Loucy (cell line): ENCODE data around the gene AGO3.
"Not testable (repeated sequence)": the region's sequence is repeated elsewhere in the genome, so short reads cannot be mapped to it uniquely, and the experiment has no call there.

ENCODE experiments used
- H2AFZ ChIP-seq: fragments of 200-600 bp; sonication (generic); 2 replicates; pipeline ENCODE4 v1.6.0; 2016; ENCODE audit warnings: antibody characterized with exemption, mild to moderate bottlenecking, low read length, moderate library complexity
- H3F3A ChIP-seq: fragments of 200-600 bp; 2 replicates; pipeline ENCODE4 v1.6.0; 2016; ENCODE audit warnings: antibody characterized with exemption, low read depth, mild to moderate bottlenecking
- H3K27me3 ChIP-seq: fragments of 200-600 bp; sonication (generic); 2 replicates; pipeline ENCODE4 v1.6.1; 2014; ENCODE audit warnings: low read length, mild to moderate bottlenecking; ENCODE audit not compliant: insufficient read depth, poor library complexity, severe bottlenecking
- H3K36me3 ChIP-seq: fragments of 200-600 bp; sonication (generic); 2 replicates; pipeline ENCODE4 v1.6.1; 2016; ENCODE audit warnings: low read length; ENCODE audit not compliant: insufficient read depth
- H3K4me1 ChIP-seq: fragments of 200-600 bp; sonication (generic); 2 replicates; pipeline ENCODE4 v1.5.1; 2014; ENCODE audit warnings: low read length, mild to moderate bottlenecking; ENCODE audit not compliant: insufficient read depth, poor library complexity, severe bottlenecking
- H3K4me2 ChIP-seq: fragments of 200-600 bp; sonication (generic); 2 replicates; pipeline ENCODE4 v1.6.0; 2014; ENCODE audit warnings: antibody characterized with exemption, low read length, low read depth, mild to moderate bottlenecking; ENCODE audit not compliant: poor library complexity, severe bottlenecking
- H3K4me3 ChIP-seq: fragments of 200-600 bp; sonication (generic); 2 replicates; pipeline ENCODE4 v1.5.1; 2014; ENCODE audit warnings: low read length, mild to moderate bottlenecking, mixed read lengths; ENCODE audit not compliant: poor library complexity, severe bottlenecking
- H3K79me2 ChIP-seq: fragments of 200-600 bp; sonication (generic); 2 replicates; pipeline ENCODE4 v1.6.1; 2014; ENCODE audit warnings: low read length; ENCODE audit not compliant: insufficient read depth
- H3K9ac ChIP-seq: fragments of 200-600 bp; sonication (generic); 2 replicates; pipeline ENCODE4 v1.6.0; 2014; ENCODE audit warnings: mild to moderate bottlenecking, low read depth, low read length, moderate library complexity; ENCODE audit not compliant: poor library complexity, severe bottlenecking
- H3K9me2 ChIP-seq: fragments of 200-600 bp; sonication (generic); replicated peaks from 2 replicates; pipeline ENCODE4 v1.6.1; 2016; ENCODE audit warnings: low read depth, low read length, mixed read lengths
- H3K9me3 ChIP-seq: fragments of 200-600 bp; sonication (generic); 2 replicates; pipeline ENCODE4 v1.6.1; 2014; ENCODE audit warnings: mild to moderate bottlenecking, antibody characterized with exemption, low read length, low read depth; ENCODE audit not compliant: insufficient read depth
- H4K20me1 ChIP-seq: fragments of 200-600 bp; sonication (generic); 2 replicates; pipeline ENCODE4 v1.6.0; 2014; ENCODE audit warnings: antibody characterized with exemption, low read length, mild to moderate bottlenecking; ENCODE audit not compliant: insufficient read depth, poor library complexity, severe bottlenecking
- CTCF ChIP-seq: fragments of 200-600 bp; sonication (generic); conservative IDR thresholded peaks from 2 replicates; pipeline ENCODE4 v1.5.1; 2014; ENCODE audit warnings: mild to moderate bottlenecking, antibody characterized with exemption, low read length
- EZH2phosphoT487 ChIP-seq: fragments of 200-600 bp; IDR thresholded peaks from 2 replicates; pipeline ENCODE4 v1.6.1; 2018; ENCODE audit warnings: antibody characterized with exemption, mild to moderate bottlenecking, moderate library complexity, borderline replicate concordance

Gene AGO3

GRCh38 chr1:35962952-35963351, 32.0 kb downstream of the AGO3 start:
- H3K4me2 ChIP-seq, result no peak overlapping the region
- H3K9ac ChIP-seq, result no peak overlapping the region
- no peak overlapping the region for H2AFZ ChIP-seq
- H3K27me3 ChIP-seq, result no peaks in the 10 kb centered on the region
- H4K20me1 ChIP-seq, result peaks cover 9% of the 10 kb centered on the region
- no peaks in the 10 kb centered on the region for H3K9me3 ChIP-seq
- H3F3A ChIP-seq, result 0 out of 2 replicates have a peak, but pooled peaks cover 5% of the 10 kb centered on the region
- H3K9me2 ChIP-seq, result no peaks in the 10 kb centered on the region
- H3K79me2 ChIP-seq, result peaks cover 8% of the 10 kb centered on the region; the same call in 1 of the 2 replicates
- peaks cover 6% of the 10 kb centered on the region; the same call in 1 of the 2 replicates for H3K36me3 ChIP-seq
- TF ChIP-seq CTCF (no peak), EZH2phosphoT487 (no peak)
- no peaks in the 10 kb centered on the region for H3K4me1 ChIP-seq
- no peak overlapping the region for H3K4me3 ChIP-seq

GRCh38 chr1:35964277-35964676, 33.4 kb downstream of the AGO3 start:
- not testable (repeated sequence) for H3K4me3 ChIP-seq, H3K4me2 ChIP-seq, H3F3A ChIP-seq, H2AFZ ChIP-seq, H3K27me3 ChIP-seq, H3K9me3 ChIP-seq, H3K9ac ChIP-seq, H3K9me2 ChIP-seq, H3K4me1 ChIP-seq
- Histone ChIP-seq H3K36me3 (peaks cover 17% of the 10 kb centered on the region; the same call in 1 of the 2 replicates), H4K20me1 (peaks cover 17% of the 10 kb centered on the region), H3K79me2 (peaks cover 16% of the 10 kb centered on the region; the same call in 1 of the 2 replicates)

GRCh38 chr1:35968396-35968795, 37.5 kb downstream of the AGO3 start:
- Histone ChIP-seq H3K9ac (no peak overlapping the region), H3K27me3 (no peaks in the 10 kb centered on the region), H3K9me2 (no peaks in the 10 kb centered on the region), H3K4me3 (no peak overlapping the region), H3K36me3 (peaks cover 43% of the 10 kb centered on the region), H4K20me1 (peaks cover 11% of the 10 kb centered on the region), H3K4me2 (no peak overlapping the region), H3K79me2 (peaks cover 19% of the 10 kb centered on the region; the same call in 1 of the 2 replicates), H3K9me3 (no peaks in the 10 kb centered on the region), H3K4me1 (no peaks in the 10 kb centered on the region), H2AFZ (no peak overlapping the region), H3F3A (0 out of 2 replicates have a peak, but pooled peaks cover 5% of the 10 kb centered on the region)
- TF ChIP-seq EZH2phosphoT487 (no peak), CTCF (no peak)

GRCh38 chr1:35971601-35972000, 40.7 kb downstream of the AGO3 start:
- H3K4me2 ChIP-seq, result no peak overlapping the region
- TF ChIP-seq EZH2phosphoT487 (no peak), CTCF (no peak)
- H3K79me2 ChIP-seq, result peaks cover 11% of the 10 kb centered on the region; the same call in 1 of the 2 replicates
- H3K36me3 ChIP-seq, result peaks cover 69% of the 10 kb centered on the region
- H3K9me2 ChIP-seq, result no peaks in the 10 kb centered on the region
- H3K4me1 ChIP-seq, result no peaks in the 10 kb centered on the region
- 0 out of 2 replicates have a peak, but pooled peaks cover 3% of the 10 kb centered on the region for H3F3A ChIP-seq
- no peaks in the 10 kb centered on the region for H3K9me3 ChIP-seq
- no peaks in the 10 kb centered on the region for H3K27me3 ChIP-seq
- no peak overlapping the region for H3K9ac ChIP-seq
- no peak overlapping the region for H3K4me3 ChIP-seq
- H2AFZ ChIP-seq, result no peak overlapping the region
- H4K20me1 ChIP-seq, result peaks cover 8% of the 10 kb centered on the region

GRCh38 chr1:35972631-35973030, 41.7 kb downstream of the AGO3 start:
- not testable (repeated sequence) for H3K4me3 ChIP-seq, H4K20me1 ChIP-seq

More at GRCh38 chr1:35972631-35973030, 41.7 kb downstream of the AGO3 start:
- peaks cover 68% of the 10 kb centered on the region for H3K36me3 ChIP-seq
- H3K9ac ChIP-seq, H3K9me2 ChIP-seq, H2AFZ ChIP-seq, H3K4me2 ChIP-seq, H3K27me3 ChIP-seq, H3K9me3 ChIP-seq, H3K4me1 ChIP-seq, H3F3A ChIP-seq: not testable (repeated sequence)
- peaks cover 11% of the 10 kb centered on the region; the same call in 1 of the 2 replicates for H3K79me2 ChIP-seq
